GM18511 (cell line): ENCODE results near the gene GNAL.
"Not testable (repeated sequence)": the region's sequence is repeated elsewhere in the genome, so short reads cannot be mapped to it uniquely, and the experiment has no call there.

Experiments
- ATAC-seq: cut with Tn5 transposase; IDR thresholded peaks from one replicate; pipeline ENCODE4 v1.9.1; 2021; ENCODE audit warnings: mild to moderate bottlenecking, moderate library complexity; ENCODE audit not compliant: unreplicated experiment

Gene GNAL

GRCh38 chr18:11901826-11902438 is 212.9 kb downstream of the GNAL start:
- no peak for ATAC-seq

- no peak for ATAC-seq
Measured at GRCh38 chr18:11902522-11903292, 213.6 kb downstream of the GNAL start.

GRCh38 chr18:11905613-11906012 is 216.5 kb downstream of the GNAL start:
- ATAC-seq: no peak

GRCh38 chr18:11906176-11906575 is 217.1 kb downstream of the GNAL start:
- no peak for ATAC-seq

- no peak for ATAC-seq
Measured at GRCh38 chr18:11906926-11907874, 218.1 kb downstream of the GNAL start.

DNA sequence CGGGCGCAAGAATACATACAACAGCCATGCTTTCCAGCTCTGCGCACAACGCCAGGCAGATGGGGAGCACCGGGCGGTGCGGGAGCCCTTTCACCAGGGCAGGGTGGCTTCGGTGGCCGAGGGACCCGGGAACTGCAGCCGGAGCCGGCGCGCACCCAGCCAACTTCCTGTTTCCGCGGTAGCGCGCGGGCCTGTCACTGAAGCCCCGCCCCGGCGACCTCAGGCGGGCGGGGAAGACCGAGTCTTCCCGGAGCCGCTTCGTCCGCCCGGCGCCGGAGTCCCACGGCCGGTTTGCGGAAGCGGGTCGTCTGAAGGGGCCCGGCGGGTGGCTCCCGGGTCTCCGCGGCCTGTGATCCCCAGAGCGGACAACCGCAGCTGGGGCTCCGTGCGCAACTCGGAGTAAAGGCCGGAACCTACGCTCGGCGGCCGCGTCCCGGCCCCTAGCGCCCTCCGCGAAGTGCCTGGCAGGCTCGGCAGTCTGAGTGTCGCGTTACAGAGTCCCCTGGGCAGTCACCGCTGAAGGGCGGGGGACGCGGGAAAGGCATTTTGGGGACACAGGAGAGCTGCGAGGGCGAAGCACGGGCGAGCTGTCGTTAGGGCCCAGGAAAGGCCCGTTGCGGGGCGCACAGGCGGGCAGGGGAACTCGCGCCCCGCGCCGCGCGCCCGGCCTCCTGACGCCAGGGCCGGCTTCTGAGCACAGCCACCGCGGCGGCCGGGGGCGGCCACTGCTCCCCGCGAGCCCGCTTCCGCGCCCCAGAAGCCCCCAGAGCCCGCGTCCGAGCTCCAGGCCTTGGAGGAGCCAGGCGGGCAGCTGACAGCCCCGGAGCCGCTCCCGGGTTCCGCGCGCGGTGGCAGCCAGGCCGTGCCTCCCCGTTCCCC is 219.4 kb downstream of the GNAL start, which contains the start of gene MPPE1:
MPPE1 (minus strand) TSS at position 136 of the 879 bp plus-strand sequence. CDS start 11,053 bp downstream, outside the sequence.
- peak; percentile 87 for ATAC-seq

DNA sequence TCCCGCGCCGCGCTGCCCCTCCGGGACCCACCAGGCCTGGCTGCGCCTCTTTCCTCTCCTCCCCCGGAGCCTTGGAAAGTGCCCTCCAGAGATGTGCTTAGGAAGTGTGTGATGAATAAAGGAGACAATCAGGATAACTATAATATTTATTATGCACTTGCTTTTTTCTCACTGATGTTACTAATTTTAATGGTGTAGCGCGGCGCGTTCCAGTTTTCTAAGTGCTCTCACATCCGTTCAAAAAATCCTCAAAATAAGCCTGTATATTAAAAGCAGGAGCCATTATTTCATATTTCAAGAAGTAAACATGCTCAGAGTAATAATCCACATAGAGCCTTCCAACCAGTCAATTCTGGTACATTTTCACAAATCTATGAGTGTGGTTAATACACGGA is 220.0 kb downstream of the GNAL start:
- peak; percentile 4 for ATAC-seq

DNA sequence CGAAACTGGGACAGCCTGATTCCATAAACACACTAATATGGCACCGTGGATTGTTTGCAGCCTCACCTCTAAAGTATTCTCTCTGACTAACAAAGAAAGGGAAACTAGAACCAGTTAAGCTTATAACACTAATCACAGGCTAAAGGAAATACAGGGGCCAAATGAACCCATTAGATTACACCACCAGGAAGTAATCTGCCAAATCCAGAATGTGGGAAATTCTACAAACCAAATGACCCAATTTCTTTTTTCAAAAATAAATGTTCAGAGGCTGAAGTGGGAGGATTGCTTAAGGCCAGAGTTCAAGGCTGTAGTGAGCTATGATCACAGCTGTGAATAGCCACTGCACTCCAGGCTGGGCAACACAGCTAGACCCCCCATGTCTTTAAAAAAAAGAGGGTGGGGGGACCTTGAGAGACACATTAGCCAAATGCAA is 220.5 kb downstream of the GNAL start:
- ATAC-seq: no peak

DNA sequence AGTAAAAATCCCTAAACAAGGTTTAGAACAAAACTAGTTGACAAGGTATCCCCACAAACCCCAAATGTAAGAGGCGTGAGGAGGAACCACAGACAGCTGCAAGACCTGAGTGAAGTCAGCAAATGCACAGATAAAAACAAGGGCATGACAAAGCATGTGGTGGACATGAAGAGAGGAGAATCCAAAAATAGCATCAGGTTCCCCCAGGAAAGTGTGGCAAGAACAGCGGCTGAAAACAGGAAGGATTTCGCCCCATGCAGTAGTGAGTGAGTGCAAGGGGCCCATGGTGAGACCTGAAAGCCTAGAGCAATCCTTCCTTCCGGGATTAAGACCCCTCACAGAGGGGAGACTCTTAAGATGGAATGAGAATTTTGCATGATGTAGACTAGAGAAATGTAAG is 227.8 kb downstream of the GNAL start:
- not testable (repeated sequence) for ATAC-seq

GRCh38 chr18:11919522-11919921 is 230.5 kb downstream of the GNAL start:
- ATAC-seq: not testable (repeated sequence)

GRCh38 chr18:11923450-11923849 is 234.4 kb downstream of the GNAL start:
- ATAC-seq: no peak

GRCh38 chr18:11925800-11926481 is 236.9 kb downstream of the GNAL start:
- ATAC-seq: no peak

- ATAC-seq: no peak
Measured at GRCh38 chr18:11927497-11927896, 238.4 kb downstream of the GNAL start.

DNA sequence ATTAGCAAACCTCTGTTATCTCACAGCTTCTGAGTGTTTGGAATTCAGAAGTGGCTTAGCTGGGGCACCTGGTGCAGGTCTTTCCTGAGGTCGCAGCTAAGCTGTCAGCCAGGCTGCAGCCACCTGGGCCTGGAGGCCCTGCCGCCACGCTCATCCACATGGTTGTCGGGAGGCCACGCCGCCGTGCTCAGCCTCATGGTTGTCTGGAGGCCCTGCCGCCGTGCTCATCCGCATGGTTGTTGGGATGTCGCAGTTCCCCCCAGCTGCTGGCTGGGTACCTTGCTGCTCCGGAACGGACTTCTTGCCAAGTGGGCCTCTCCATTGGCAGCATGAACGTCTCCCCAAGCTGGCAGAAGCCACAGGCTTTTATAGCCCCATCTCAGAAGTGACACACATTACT is 243.3 kb downstream of the GNAL start:
- ATAC-seq: no peak
